ENCODE measurements around the gene BTRC.

The BTRC gene

GRCh38 chr10:101575580-101576210 is 221.7 kb downstream of the BTRC start:
- H3K27ac Mint-ChIP-seq, result no peak overlapping the region

GRCh38 chr10:101576211-101576863 is 222.4 kb downstream of the BTRC start:
- no peak for TF ChIP-seq CTCF (IDR thresholded peaks at IDR 0.05)
- no peak overlapping the region for H3K27ac Mint-ChIP-seq
- peaks cover 6% of the 10 kb centered on the region for H3K9me3 Mint-ChIP-seq
- H3K27me3 Mint-ChIP-seq (ENCODE audit: low read depth, poor library complexity), result peaks cover 5% of the 10 kb centered on the region
- no peak overlapping the region for H3K4me3 Mint-ChIP-seq
- peaks cover 22% of the 10 kb centered on the region for H3K36me3 Mint-ChIP-seq (ENCODE audit: low read depth)
- DNase-seq, result no peak
- H3K4me1 Mint-ChIP-seq, result peaks cover 14% of the 10 kb centered on the region

More at GRCh38 chr10:101575580-101576210, 221.7 kb downstream of the BTRC start:
- H3K4me3 Mint-ChIP-seq, result no peak overlapping the region
- H3K27me3 Mint-ChIP-seq (ENCODE audit: low read depth, poor library complexity), result peaks cover 11% of the 10 kb centered on the region
- DNase-seq, result no peak
- TF ChIP-seq CTCF (IDR thresholded peaks at IDR 0.05), result no peak
- peaks cover 22% of the 10 kb centered on the region for H3K36me3 Mint-ChIP-seq (ENCODE audit: low read depth)
- peaks cover 6% of the 10 kb centered on the region for H3K9me3 Mint-ChIP-seq
- H3K4me1 Mint-ChIP-seq, result peaks cover 18% of the 10 kb centered on the region

GRCh38 chr10:101577121-101577871 is 223.3 kb downstream of the BTRC start:
- Mint-ChIP-seq H3K9me3 (peaks cover 6% of the 10 kb centered on the region), H3K27ac (peak overlapping the region; percentile 46), H3K36me3 (ENCODE audit: low read depth) (peaks cover 22% of the 10 kb centered on the region), H3K4me1 (peaks cover 14% of the 10 kb centered on the region), H3K4me3 (no peak overlapping the region), H3K27me3 (ENCODE audit: low read depth, poor library complexity) (peaks cover 5% of the 10 kb centered on the region)
- no peak for TF ChIP-seq CTCF (IDR thresholded peaks at IDR 0.05)
- DNase-seq, result no peak

GRCh38 chr10:101578192-101578591 is 224.2 kb downstream of the BTRC start:
- Mint-ChIP-seq H3K36me3 (ENCODE audit: low read depth) (peaks cover 26% of the 10 kb centered on the region), H3K4me1 (peaks cover 14% of the 10 kb centered on the region), H3K9me3 (no peaks in the 10 kb centered on the region), H3K27ac (peak overlapping the region; percentile 81), H3K27me3 (ENCODE audit: low read depth, poor library complexity) (no peaks in the 10 kb centered on the region), H3K4me3 (no peak overlapping the region)
- TF ChIP-seq CTCF (IDR thresholded peaks at IDR 0.05), result no peak
- no peak for DNase-seq

GRCh38 chr10:101578803-101579515 is 225.0 kb downstream of the BTRC start:
- Mint-ChIP-seq H3K36me3 (ENCODE audit: low read depth) (peaks cover 29% of the 10 kb centered on the region), H3K4me1 (peaks cover 12% of the 10 kb centered on the region), H3K4me3 (no peak overlapping the region), H3K27ac (no peak overlapping the region), H3K9me3 (no peaks in the 10 kb centered on the region), H3K27me3 (ENCODE audit: low read depth, poor library complexity) (no peaks in the 10 kb centered on the region)
- TF ChIP-seq CTCF (IDR thresholded peaks at IDR 0.05), result no peak
- no peak for DNase-seq
